ENCODE results near the gene ZNFX1.

Gene ZNFX1

GRCh38 chr20:49229381-49229780 is 48.5 kb downstream of the ZNFX1 start:
- Histone ChIP-seq H3K4me3 (ENCODE audit: low read depth, low read length) (no peak overlapping the region), H3K27ac (ENCODE audit: extremely low read depth, low read depth, low read length) (no peak overlapping the region), H3K4me1 (ENCODE audit: control insufficient read depth, insufficient read depth, low read length) (no peaks in the 10 kb centered on the region), H3K9me3 (ENCODE audit: control insufficient read depth, insufficient read depth, low read depth, low read length) (no peaks in the 10 kb centered on the region), H3K36me3 (ENCODE audit: control insufficient read depth in 2 of 2, insufficient read depth in 1 of 2, low read length in 2 of 2) (peaks cover 20 to 86% of the 10 kb centered on the region in 2 experiments)
- ChIA-PET CTCF (interaction anchor here (0.6 to 0.7 kb wide), 2 partner anchors 9 to 127 kb away, joined by 3 read pairs; no protein-coding TSS in a partner anchor), POLR2A (interaction anchor here (0.6 to 0.7 kb wide), 2 partner anchors 103 to 116 kb away, joined by 3 to 4 read pairs; no protein-coding TSS in a partner anchor)
- no peak for TF ChIP-seq IKZF3 (tag by site-specific recombination; IDR thresholded peaks at IDR 0.05)
- no peak for TF ChIP-seq ZSCAN23 (tag by site-specific recombination; IDR thresholded peaks at IDR 0.05)
- TF ChIP-seq GLIS2 (tag by site-specific recombination; IDR thresholded peaks at IDR 0.05): no peak
- no peak for TF ChIP-seq ZFP37 (tag by site-specific recombination; IDR thresholded peaks at IDR 0.05)
- TF ChIP-seq ZNF585B (tag by site-specific recombination; IDR thresholded peaks at IDR 0.05): no peak
- TF ChIP-seq ZNF274 (IDR thresholded peaks at IDR 0.05; ENCODE audit: low read length): no peak
- TF ChIP-seq ZNF274 (tag by site-specific recombination; IDR thresholded peaks at IDR 0.05; ENCODE audit: borderline replicate concordance): no peak
- no peak for TF ChIP-seq KLF10 (tag by site-specific recombination; IDR thresholded peaks at IDR 0.05)
- TF ChIP-seq ZNF530 (tag by site-specific recombination; IDR thresholded peaks at IDR 0.05; ENCODE audit: low read depth): no peak
- TF ChIP-seq EGR2 (tag by site-specific recombination; IDR thresholded peaks at IDR 0.05; ENCODE audit: low read depth): no peak
- TF ChIP-seq ZBTB1 (tag by site-specific recombination; IDR thresholded peaks at IDR 0.05): no peak
- no peak for TF ChIP-seq ZNF354C (tag by site-specific recombination; IDR thresholded peaks at IDR 0.05; ENCODE audit: borderline replicate concordance, low read depth)
- TF ChIP-seq ZNF596 (tag by site-specific recombination; IDR thresholded peaks at IDR 0.05): no peak
- no peak for TF ChIP-seq GLI2 (tag by site-specific recombination; IDR thresholded peaks at IDR 0.05; ENCODE audit: borderline replicate concordance, low read depth)
- no peak for TF ChIP-seq PRDM1 (tag by site-specific recombination; IDR thresholded peaks at IDR 0.05)
- TF ChIP-seq ZBTB10 (tag by site-specific recombination; IDR thresholded peaks at IDR 0.05): no peak
- TF ChIP-seq KLF16 (tag by site-specific recombination; IDR thresholded peaks at IDR 0.05): no peak
- TF ChIP-seq YY1 (tag by site-specific recombination; IDR thresholded peaks at IDR 0.05): no peak
- TF ChIP-seq ZNF121 (tag by site-specific recombination; IDR thresholded peaks at IDR 0.05): no peak
- no peak for TF ChIP-seq SALL2 (tag by site-specific recombination; IDR thresholded peaks at IDR 0.05; ENCODE audit: borderline replicate concordance)
- no peak for TF ChIP-seq ZNF776 (tag by site-specific recombination; IDR thresholded peaks at IDR 0.05; ENCODE audit: borderline replicate concordance)

GRCh38 chr20:49228676-49229075 is 49.2 kb downstream of the ZNFX1 start:
- no peak overlapping the region for H3K27ac ChIP-seq (ENCODE audit: extremely low read depth, low read depth, low read length)
- no peaks in the 10 kb centered on the region for H3K9me3 ChIP-seq (ENCODE audit: control insufficient read depth, insufficient read depth, low read depth, low read length)
- H3K4me1 ChIP-seq (ENCODE audit: control insufficient read depth, insufficient read depth, low read length): no peaks in the 10 kb centered on the region
- ChIA-PET CTCF (interaction anchor here (0.6 to 1.2 kb wide), 3 partner anchors 18 to 550 kb away, joined by 3 to 4 read pairs (median 4); no protein-coding TSS in a partner anchor), POLR2A (interaction anchor here (0.7 kb wide), 1 partner anchor 117 kb away, joined by 4 read pairs; no protein-coding TSS in a partner anchor)
- H3K36me3 ChIP-seq (ENCODE audit: control insufficient read depth in 2 of 2, insufficient read depth in 1 of 2, low read length in 2 of 2): peaks cover 24 to 86% of the 10 kb centered on the region in 2 experiments
- H3K4me3 ChIP-seq (ENCODE audit: low read depth, low read length): no peak overlapping the region
- TF ChIP-seq ZBTB21 (tag by site-specific recombination; IDR thresholded peaks at IDR 0.05) (no peak), ZNF112 (tag by site-specific recombination; IDR thresholded peaks at IDR 0.05) (no peak), ZNF140 (tag by site-specific recombination; IDR thresholded peaks at IDR 0.05) (no peak), ZNF561 (tag by site-specific recombination; IDR thresholded peaks at IDR 0.05; ENCODE audit: borderline replicate concordance) (no peak), ZNF2 (tag by site-specific recombination; IDR thresholded peaks at IDR 0.05) (no peak), MZF1 (tag by site-specific recombination; IDR thresholded peaks at IDR 0.05; ENCODE audit: borderline replicate concordance) (no peak), ZNF600 (tag by site-specific recombination; IDR thresholded peaks at IDR 0.05) (no peak), ZNF530 (tag by site-specific recombination; IDR thresholded peaks at IDR 0.05; ENCODE audit: low read depth) (no peak), ZFP69B (tag by site-specific recombination; IDR thresholded peaks at IDR 0.05) (no peak), HOXA7 (CRISPR knock-in tag; IDR thresholded peaks at IDR 0.05; ENCODE audit: borderline replicate concordance) (no peak)

Measured in HEK293 (cell line).